Suppressor macrophage (primary cell): ENCODE data around the gene UBAC1.
"Not testable (repeated sequence)": the region's sequence is repeated elsewhere in the genome, so short reads cannot be mapped to it uniquely, and the experiment has no call there.

Experiments
- DNase-seq, 4 experiments: peaks; one replicate each; pipeline ENCODE4 v3.0.0-alpha.2; 2020 to 2022

UBAC1 gene

GRCh38 chr9:135956802-135957174 is 4.4 kb downstream of the UBAC1 start:
- no peak for DNase-seq

- no peak for DNase-seq
Measured at GRCh38 chr9:135955934-135956801, 5.0 kb downstream of the UBAC1 start.

- no peak for DNase-seq
Measured at GRCh38 chr9:135952664-135953206, 8.4 kb downstream of the UBAC1 start.

- DNase-seq, result no peak
Measured at GRCh38 chr9:135951889-135952663, 9.1 kb downstream of the UBAC1 start.

- DNase-seq, result not testable (repeated sequence)
Measured at GRCh38 chr9:135951310-135951709, 9.9 kb downstream of the UBAC1 start.

GRCh38 chr9:135950841-135951240 is 10.3 kb downstream of the UBAC1 start:
- not testable (repeated sequence) for DNase-seq

GRCh38 chr9:135950135-135950682 is 11.0 kb downstream of the UBAC1 start:
- no peak for DNase-seq

GRCh38 chr9:135949501-135950134 is 11.6 kb downstream of the UBAC1 start:
- no peak for DNase-seq

GRCh38 chr9:135948968-135949367 is 12.2 kb downstream of the UBAC1 start:
- DNase-seq, result peak in 3 of 4 experiments; percentile 56 to 65 (median 57)

- no peak for DNase-seq
Measured at GRCh38 chr9:135948446-135948845, 12.7 kb downstream of the UBAC1 start.

GRCh38 chr9:135947582-135947981 is 13.6 kb downstream of the UBAC1 start:
- DNase-seq, result no peak

GRCh38 chr9:135947105-135947504 is 14.1 kb downstream of the UBAC1 start:
- not testable (repeated sequence) for DNase-seq

GRCh38 chr9:135946392-135946994 is 14.7 kb downstream of the UBAC1 start:
- no peak for DNase-seq

GRCh38 chr9:135945969-135946368 is 15.2 kb downstream of the UBAC1 start:
- DNase-seq, result no peak

GRCh38 chr9:135944444-135945252 is 16.5 kb downstream of the UBAC1 start:
- DNase-seq, result no peak

- DNase-seq, result not testable (repeated sequence)
Measured at GRCh38 chr9:135943604-135944003, 17.6 kb downstream of the UBAC1 start.

GRCh38 chr9:135941288-135941995 is 19.7 kb downstream of the UBAC1 start:
- DNase-seq, result no peak

- no peak for DNase-seq
Measured at GRCh38 chr9:135939351-135940265, 21.6 kb downstream of the UBAC1 start.
